H1 (cell line): ENCODE results near the gene EEPD1.

ENCODE experiments used
- CHD2 ChIP-seq: IDR thresholded peaks from 2 replicates; pipeline ENCODE4 v1.6.1; 2012; ENCODE audit warnings: low read length, improper control_type of control experiment
- CREB1 ChIP-seq: IDR thresholded peaks from 2 replicates; pipeline ENCODE4 v1.6.1; 2012; ENCODE audit warnings: inconsistent platforms
- CTCF ChIP-seq, 3 experiments: IDR thresholded peaks; 1 replicate in 2 of 3; 2 replicates in 1 of 3; pipeline versions ENCODE4 v1.5.1 to v1.6.1; 2011; ENCODE audit warnings: low read length in 3 of 3, mild to moderate bottlenecking in 3 of 3, inconsistent platforms in 2 of 3, low read depth in 1 of 3, moderate library complexity in 1 of 3; ENCODE audit not compliant: insufficient read depth in 1 of 3; ENCODE audit errors: control extremely low read depth in 1 of 3
- EP300 ChIP-seq, 2 experiments: IDR thresholded peaks; 1 replicate in 1 of 2; 2 replicates in 1 of 2; pipeline ENCODE4 v1.6.1; 2011 to 2012; ENCODE audit warnings: low read depth in 2 of 2, low read length in 2 of 2, mild to moderate bottlenecking in 2 of 2, borderline replicate concordance in 1 of 2, inconsistent platforms in 1 of 2, moderate library complexity in 1 of 2
- EZH2 ChIP-seq: fragments of 200-600 bp; sonication (generic); IDR thresholded peaks from 2 replicates; pipeline ENCODE4 v1.7.1; 2012; ENCODE audit warnings: low read depth, mild to moderate bottlenecking, moderate library complexity, low read length, inconsistent platforms; ENCODE audit not compliant: severe bottlenecking
- JUN ChIP-seq: IDR thresholded peaks from 2 replicates; pipeline ENCODE4 v1.6.1; 2011; ENCODE audit warnings: low read depth, mild to moderate bottlenecking, improper control_type of control experiment, low read length
- POLR2A ChIP-seq, 2 experiments: IDR thresholded peaks; 1 replicate in 1 of 2; 2 replicates in 1 of 2; pipeline ENCODE4 v1.6.1; 2011; ENCODE audit warnings: low read depth in 2 of 2, low read length in 2 of 2, mild to moderate bottlenecking in 2 of 2; ENCODE audit errors: control extremely low read depth in 1 of 2
- POLR2AphosphoS5 ChIP-seq: IDR thresholded peaks from 2 replicates; pipeline ENCODE4 v1.6.1; 2011; ENCODE audit warnings: low read depth, low read length
- RAD21 ChIP-seq, 2 experiments: IDR thresholded peaks in 1 of 2; conservative IDR thresholded peaks in 1 of 2; 2 replicates each; pipeline ENCODE4 v1.6.1; 2011; ENCODE audit warnings: low read depth in 2 of 2, low read length in 2 of 2, improper control_type of control experiment in 1 of 2, inconsistent platforms in 1 of 2, mild to moderate bottlenecking in 1 of 2, moderate library complexity in 1 of 2
- RBBP5 ChIP-seq: IDR thresholded peaks from 2 replicates; pipeline ENCODE4 v1.7.1; 2012; ENCODE audit warnings: low read depth, mild to moderate bottlenecking, inconsistent platforms, low read length, moderate library complexity, borderline replicate concordance
- SP2 ChIP-seq: IDR thresholded peaks from 2 replicates; pipeline ENCODE4 v1.6.1; 2012; ENCODE audit warnings: mild to moderate bottlenecking, low read length, inconsistent platforms
- SUZ12 ChIP-seq: fragments of 200-600 bp; sonication (generic); IDR thresholded peaks from 2 replicates; pipeline ENCODE4 v1.6.1; 2012; ENCODE audit warnings: mild to moderate bottlenecking, inconsistent platforms, low read length, moderate library complexity, mixed read lengths
- YY1 ChIP-seq: IDR thresholded peaks from 2 replicates; pipeline ENCODE4 v1.6.1; 2011; ENCODE audit warnings: low read depth, mild to moderate bottlenecking, low read length
- TF ChIP-seq, protein P1 (sequence below): IDR thresholded peaks from 2 replicates; pipeline ENCODE4 v1.6.1; 2012; ENCODE audit warnings: inconsistent platforms

- TF ChIP-seq EP300 (IDR thresholded peaks at IDR 0.05; ENCODE audit: borderline replicate concordance in 1 of 2, low read depth in 2 of 2, low read length in 2 of 2): no peak
- TF ChIP-seq CHD2: no peak
- TF ChIP-seq CTCF (IDR thresholded peaks at IDR 0.05; ENCODE audit: control extremely low read depth in 1 of 3, insufficient read depth in 1 of 3, low read depth in 1 of 3, low read length in 3 of 3): no peak
- no peak for TF ChIP-seq RAD21 (IDR thresholded peaks at IDR 0.05 in 1 of 2, conservative IDR thresholded peaks at IDR 0.05 in 1 of 2; ENCODE audit: low read depth in 2 of 2, low read length in 2 of 2)
- no peak for TF ChIP-seq SP2
- no peak for TF ChIP-seq EZH2
- TF ChIP-seq JUN: no peak
- TF ChIP-seq, protein P1, sequence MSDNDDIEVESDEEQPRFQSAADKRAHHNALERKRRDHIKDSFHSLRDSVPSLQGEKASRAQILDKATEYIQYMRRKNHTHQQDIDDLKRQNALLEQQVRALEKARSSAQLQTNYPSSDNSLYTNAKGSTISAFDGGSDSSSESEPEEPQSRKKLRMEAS: no peak
- no peak for TF ChIP-seq POLR2A (IDR thresholded peaks at IDR 0.05; ENCODE audit: control extremely low read depth in 1 of 2, low read depth in 2 of 2, low read length in 2 of 2)
- TF ChIP-seq CREB1: no peak
- no peak for TF ChIP-seq POLR2AphosphoS5
- no peak for TF ChIP-seq SUZ12
- TF ChIP-seq YY1: no peak
- no peak for TF ChIP-seq RBBP5
These were observed 108.1 kb downstream of the EEPD1 start for GRCh38 chr7:36261019-36261754.
